HG02623 (cell line): ENCODE data around the gene MEG3.

Source experiments
- ATAC-seq: cut with Tn5 transposase; IDR thresholded peaks from one replicate; pipeline ENCODE4 v1.9.1; 2021; ENCODE audit warnings: moderate library complexity; ENCODE audit not compliant: unreplicated experiment

MEG3 gene

DNA sequence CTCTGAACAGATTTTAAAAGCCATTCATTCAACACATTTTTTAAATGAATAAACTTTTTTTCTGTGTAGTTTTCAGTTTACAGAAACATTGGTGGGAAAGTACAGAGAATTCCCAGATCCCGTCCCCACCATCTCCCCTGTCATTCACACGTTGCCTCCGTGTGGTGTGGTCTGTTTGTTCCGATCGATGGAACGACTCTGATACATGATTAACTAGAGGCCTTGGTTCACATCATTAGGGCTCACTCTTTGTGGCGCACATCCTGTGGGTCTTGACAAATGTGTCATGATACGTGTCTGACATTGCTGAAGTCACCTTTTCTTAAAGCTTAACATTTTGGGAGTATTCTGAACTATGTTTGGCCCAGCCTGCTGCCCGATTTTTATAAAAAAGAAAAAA, 18.5 kb downstream of the MEG3 start:
- ATAC-seq = no peak

- no peak for ATAC-seq
These were observed 18.9 kb downstream of the MEG3 start for GRCh38 chr14:100844846-100845245.

DNA sequence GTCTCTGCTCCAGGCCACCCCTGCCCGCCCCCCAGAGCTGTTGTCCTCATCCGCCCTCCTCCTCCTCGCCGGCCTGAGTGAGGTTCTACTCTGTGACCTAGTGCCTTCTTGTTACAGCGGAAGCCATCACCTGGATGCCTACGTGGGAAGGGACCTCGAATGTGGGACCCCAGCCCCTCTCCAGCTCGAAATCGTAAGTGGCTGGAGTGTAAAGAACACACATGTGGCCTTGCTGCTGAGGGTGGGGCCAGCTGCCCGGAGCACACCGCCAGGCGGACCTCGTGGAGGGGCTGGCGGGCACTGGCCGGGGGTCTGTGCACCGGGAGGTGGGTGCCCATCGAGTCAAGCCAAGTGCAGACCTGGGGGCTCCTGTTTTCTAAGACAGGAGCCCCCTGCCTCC, 19.4 kb downstream of the MEG3 start:
- no peak for ATAC-seq

- no peak for ATAC-seq
These were observed 20.5 kb downstream of the MEG3 start for GRCh38 chr14:100846309-100846859.

DNA sequence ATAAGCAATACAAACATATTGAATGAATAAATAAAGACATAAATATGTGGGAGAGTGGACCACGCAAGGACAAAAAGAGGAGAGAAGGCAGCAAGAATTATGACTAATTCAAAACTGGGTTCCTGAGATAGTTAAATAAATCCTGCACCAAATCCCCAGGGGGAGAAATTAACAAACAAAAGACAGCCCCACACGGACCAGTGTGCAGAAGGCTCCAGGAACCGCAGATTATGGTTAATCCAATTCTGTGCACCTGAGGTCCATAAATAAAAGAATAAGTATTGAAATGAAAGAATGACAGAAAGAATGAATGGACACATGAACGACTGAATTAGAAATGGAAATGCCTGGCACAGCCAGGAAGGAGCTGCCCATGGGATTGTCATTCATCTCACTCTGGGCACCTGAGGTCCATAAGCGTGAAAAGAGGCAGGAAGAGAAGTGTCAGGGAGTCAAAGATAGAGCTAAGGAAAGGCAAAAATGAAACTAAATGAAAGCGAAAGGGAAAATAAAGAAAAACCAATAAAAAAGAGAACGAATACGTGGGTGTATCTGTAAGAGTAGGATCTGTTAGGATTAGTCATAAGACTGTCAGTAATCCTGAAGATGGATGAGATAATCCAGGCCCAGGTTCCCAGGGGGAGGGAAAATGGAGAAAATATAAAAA, 23.3 kb downstream of the MEG3 start:
- ATAC-seq = no peak

DNA sequence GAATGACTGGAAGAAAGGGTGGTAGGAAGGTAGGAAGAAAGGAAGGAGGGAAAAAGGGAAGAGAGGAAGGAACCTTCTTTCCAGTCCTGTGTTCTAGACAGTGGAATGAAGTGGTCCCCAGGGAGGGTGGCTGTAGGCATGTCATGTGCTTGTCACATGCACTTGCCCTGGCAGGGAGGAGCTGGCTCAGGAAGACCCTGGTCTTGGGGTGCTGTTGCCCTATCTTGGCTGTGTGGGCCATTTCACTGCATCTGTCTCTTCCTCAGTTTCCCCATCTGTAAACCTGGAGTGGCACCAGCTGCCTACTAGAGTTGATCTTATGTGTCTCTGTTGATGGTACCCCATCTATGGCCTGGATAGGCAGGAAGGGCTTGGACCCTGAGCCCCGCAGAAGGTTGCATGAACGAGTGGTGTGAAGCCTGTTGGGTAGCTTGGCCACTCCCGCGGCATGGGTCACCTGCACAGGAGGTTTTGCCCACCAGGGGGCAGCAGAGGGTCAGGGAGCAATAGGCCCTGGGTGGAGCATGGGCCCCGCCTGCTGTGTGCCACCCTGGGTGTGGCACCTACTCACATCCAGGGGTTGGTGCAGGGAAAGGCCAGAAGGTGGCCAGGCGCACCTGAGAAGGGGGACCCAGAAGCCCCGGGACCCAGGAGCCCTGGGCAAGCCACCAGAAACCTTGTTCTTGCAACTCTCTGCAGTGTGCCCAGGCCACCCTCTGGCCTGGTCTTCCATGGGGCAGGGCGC, 25.1 kb downstream of the MEG3 start:
- no peak for ATAC-seq

DNA sequence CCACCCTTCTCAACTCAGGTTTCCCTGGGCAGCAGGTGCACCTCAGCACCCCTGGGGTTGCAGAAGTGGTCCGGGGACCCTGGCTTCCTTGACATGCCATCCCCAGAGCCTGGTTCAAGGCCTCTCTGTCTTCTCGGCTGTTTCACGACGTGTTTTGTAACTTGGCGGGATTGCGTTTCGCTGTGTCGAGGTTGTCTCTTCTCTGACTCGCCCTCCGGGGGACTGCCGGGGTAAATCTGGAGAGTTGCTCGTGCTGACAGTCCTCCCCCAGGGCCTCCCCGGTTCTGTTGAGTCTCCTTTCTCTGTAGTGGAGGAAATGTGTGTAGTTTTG, 25.6 kb downstream of the MEG3 start:
- ATAC-seq = no peak

GRCh38 chr14:100851946-100852620, 26.2 kb downstream of the MEG3 start:
- no peak for ATAC-seq

DNA sequence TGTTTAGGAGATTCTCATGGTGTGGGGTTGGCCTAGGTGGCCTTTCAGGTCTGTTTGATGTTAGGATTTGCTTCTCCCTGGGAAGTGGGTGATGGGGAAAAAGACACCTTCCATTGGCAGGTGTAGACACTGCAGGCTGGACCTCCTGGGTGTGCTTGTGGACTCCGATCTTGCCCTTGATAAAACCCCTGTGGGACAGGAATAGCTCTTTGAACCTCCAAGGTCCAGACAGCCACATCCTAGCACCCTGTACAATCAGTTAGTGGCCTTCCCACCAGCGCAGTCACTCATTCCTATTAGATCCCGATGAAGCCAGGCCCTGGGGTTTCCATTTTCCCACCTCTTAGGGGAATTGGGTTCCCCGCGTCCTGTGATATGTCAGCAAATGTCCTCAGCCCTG, 28.5 kb downstream of the MEG3 start:
- no peak for ATAC-seq

DNA sequence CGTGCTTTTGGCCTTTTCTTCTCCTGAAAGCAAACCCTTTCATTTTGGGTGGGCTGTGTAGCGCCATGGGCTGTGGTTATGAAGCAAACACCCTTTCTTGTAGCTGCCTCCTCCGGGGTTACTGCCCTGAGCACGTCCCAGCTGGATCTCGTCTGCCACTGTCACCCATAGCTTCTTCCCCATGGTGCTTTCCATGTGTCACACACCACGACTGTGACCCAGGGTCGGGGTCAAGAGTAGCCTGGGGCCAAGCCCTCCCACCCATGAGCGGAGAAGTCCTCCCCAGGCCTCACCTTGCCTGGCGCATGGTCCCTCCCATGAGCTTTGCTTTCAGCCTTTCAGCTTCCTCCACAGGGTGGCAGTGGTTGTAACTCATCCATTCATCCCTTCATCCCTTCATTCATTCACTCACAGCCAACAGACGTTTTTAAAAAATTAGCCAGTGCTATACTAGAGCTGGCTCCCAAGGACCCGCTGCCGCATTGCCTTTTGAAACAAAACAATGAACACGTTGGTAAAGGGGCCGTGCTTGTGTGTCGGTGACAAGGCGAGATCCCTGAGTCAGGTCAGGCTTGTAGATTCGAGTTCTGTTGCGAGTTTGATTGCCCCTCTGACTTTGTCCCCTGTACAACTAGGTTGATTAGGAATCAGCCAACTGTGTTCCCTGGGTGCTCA, 29.5 kb downstream of the MEG3 start:
- ATAC-seq = no peak

DNA sequence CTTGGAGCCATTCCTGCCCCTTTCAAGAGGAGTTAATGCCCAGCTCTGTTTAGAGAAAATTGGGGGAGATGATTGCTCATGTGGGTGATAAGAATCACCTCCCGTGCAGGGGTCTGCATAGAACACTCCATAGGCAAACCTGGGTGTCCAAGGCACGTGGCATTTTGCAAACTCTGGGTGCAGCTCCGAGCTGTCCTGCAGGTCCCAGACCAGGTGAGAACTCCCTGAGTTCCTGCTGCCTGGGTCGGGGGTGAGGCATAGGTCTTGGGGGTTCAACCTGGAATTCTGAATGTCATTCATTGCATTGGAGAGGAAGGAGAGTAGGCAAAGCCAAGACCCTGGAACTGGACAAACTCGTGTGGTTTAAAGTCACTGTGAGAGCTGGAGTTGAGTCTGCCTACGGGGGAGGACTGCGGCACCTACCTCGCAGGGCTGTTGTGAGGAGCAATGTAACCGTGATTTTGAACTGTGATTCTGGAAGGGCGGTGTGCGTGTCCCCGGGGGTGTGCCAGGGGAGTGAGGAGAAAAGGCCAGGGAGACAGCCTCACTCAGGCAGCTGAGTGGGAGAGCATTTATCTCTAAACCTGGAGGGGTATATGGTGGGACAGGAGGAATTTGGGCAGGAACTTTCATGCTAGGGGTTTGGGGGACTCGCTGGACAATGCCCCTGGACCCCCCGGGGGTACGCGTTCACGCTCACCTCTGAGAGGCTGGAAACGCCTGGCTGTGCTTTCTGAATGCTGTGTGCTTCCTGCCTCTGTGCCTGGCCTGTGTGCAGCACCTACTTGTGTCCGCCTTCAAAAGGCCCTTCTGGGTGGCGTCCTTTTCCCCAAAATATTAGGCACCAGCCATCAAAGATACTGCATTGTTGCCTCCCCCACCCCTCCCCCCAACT, 30.4 kb downstream of the MEG3 start:
- ATAC-seq = no peak

DNA sequence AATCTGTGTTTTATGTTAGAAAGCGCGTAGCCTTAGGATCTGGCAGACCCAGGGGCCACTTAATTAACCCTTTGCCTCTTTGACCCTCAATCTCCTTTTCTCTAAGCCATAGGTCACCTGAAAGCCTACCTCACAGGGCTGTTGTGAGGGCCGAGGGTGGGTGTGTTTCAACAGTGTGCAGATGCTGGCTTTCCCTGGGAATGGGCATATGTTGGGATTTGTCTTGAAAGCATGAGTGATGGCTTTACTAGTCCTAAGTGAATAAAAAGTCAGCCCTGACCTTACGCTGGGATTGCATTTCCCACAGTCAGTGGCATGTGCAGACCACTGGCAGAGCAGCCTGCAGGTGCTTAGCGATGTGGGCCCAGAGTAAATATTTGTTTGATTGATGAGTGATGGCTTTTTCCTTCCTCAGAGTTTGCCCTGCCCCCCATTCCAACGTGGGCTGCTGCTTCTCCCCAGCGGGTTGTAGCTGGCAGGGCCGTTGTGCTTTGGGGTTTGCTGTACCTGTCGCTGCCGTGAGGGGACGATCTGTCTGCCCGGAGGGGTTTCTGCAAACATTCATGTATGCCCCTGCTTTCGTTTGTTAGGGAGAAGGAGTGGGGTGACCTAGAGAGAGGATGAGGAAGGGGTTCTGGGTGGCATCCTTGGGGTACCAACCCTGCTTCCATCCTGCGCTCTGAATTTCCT, 31.5 kb downstream of the MEG3 start:
- no peak for ATAC-seq

- ATAC-seq = no peak
These were observed 32.3 kb downstream of the MEG3 start for GRCh38 chr14:100857923-100858837.

DNA sequence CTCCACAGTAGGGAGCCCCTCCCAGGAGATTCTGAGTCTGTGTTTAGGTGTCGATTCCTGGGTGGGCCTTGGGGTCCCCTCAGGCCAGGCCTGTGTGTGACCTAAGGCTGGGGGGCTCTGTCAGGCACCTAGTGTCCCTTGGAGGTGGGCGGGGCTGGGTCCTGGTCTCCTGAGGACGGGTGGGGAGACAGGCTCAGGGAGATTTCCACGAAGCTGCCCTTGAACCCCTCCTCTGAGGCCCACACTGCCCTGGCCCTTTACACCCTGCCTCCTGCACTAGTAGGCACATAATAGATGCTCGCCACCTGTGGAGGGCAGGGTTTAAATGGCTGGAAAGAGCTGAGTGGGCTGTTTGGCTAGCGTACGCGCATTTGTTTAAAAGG, 32.9 kb downstream of the MEG3 start:
- no peak for ATAC-seq

- no peak for ATAC-seq
These were observed 33.9 kb downstream of the MEG3 start for GRCh38 chr14:100859781-100860180.

- no peak for ATAC-seq
These were observed 34.8 kb downstream of the MEG3 start for GRCh38 chr14:100860556-100861187.

DNA sequence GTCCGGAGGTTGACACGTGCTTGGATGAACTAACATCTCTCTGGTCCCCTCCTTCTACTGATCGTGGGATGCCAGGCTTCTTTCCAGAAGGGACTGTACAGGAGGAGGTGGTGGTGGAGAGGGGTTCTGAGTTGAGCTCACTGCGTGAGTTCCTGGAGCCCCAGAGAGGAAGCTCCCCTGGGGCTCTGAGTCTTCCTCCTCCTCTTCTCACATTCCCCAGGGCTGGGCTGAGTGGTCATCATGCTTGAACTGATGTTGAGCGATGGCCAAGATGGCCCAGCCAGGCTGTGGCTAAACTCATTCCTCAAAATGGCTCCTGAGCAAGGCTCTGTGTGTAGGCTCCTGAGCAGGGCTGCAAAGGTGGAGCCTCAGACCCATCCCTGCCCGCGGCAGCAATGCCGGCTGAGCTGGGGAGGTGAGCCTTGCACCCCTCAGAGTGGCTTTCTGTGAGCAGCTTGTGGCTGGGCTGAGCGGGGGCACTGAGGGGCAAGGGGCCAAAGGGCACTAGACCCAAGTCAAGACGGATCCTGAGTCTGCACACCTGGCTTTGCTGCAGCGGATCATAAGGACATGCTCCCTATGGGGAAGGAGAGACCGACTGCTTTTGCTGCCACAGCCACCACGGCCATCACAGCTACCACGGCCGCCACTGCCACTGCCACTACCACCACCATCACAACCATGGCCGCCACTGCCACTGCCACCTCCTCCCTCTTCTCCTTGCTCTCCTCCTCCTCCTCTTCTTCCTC, 35.4 kb downstream of the MEG3 start:
- no peak for ATAC-seq

- ATAC-seq = no peak
These were observed 36.0 kb downstream of the MEG3 start for GRCh38 chr14:100861937-100862247.
